Fibroblast of skin of left biceps (primary cell): ENCODE results near the gene NPAS2.

Experiments used
- DNase-seq, 2 experiments: peaks; one replicate each; pipeline ENCODE4 v3.0.0-alpha.2; 2013; ENCODE audit warnings: low read depth in 2 of 2

The NPAS2 gene

GRCh38 chr2:100940240-100940639, 120.3 kb downstream of the NPAS2 start:
- DNase-seq, result peak in 1 of 2 experiments; percentile 29

GRCh38 chr2:100940766-100941645, 121.1 kb downstream of the NPAS2 start:
- DNase-seq, result no peak

GRCh38 chr2:100941646-100942240, 121.8 kb downstream of the NPAS2 start:
- no peak for DNase-seq

GRCh38 chr2:100944617-100945432, 124.9 kb downstream of the NPAS2 start:
- no peak for DNase-seq

- no peak for DNase-seq
These were observed 125.4 kb downstream of the NPAS2 start for GRCh38 chr2:100945433-100945740.

- DNase-seq, result no peak
These were observed 126.1 kb downstream of the NPAS2 start for GRCh38 chr2:100945930-100946607.

- no peak for DNase-seq
These were observed 129.2 kb downstream of the NPAS2 start for GRCh38 chr2:100948942-100949811.

- no peak for DNase-seq
These were observed 132.6 kb downstream of the NPAS2 start for GRCh38 chr2:100952512-100952911.

- DNase-seq, result no peak
These were observed 133.6 kb downstream of the NPAS2 start for GRCh38 chr2:100953406-100954043.

- DNase-seq, result no peak
These were observed 134.1 kb downstream of the NPAS2 start for GRCh38 chr2:100954044-100954420.

- DNase-seq, result no peak
These were observed 135.3 kb downstream of the NPAS2 start for GRCh38 chr2:100955226-100955625.

GRCh38 chr2:100956081-100956480, 136.1 kb downstream of the NPAS2 start:
- no peak for DNase-seq

- peak; percentile 99 for DNase-seq
These were observed 138.2 kb downstream of the NPAS2 start for GRCh38 chr2:100957996-100958653.

GRCh38 chr2:100959225-100959880, 139.4 kb downstream of the NPAS2 start:
- DNase-seq, result peak; percentile 63 to 66

- DNase-seq, result no peak
These were observed 140.7 kb downstream of the NPAS2 start for GRCh38 chr2:100960688-100961087.

GRCh38 chr2:100962366-100963025, 142.6 kb downstream of the NPAS2 start:
- no peak for DNase-seq

GRCh38 chr2:100963026-100963375, 143.1 kb downstream of the NPAS2 start:
- no peak for DNase-seq

GRCh38 chr2:100964222-100964621, 144.3 kb downstream of the NPAS2 start:
- no peak for DNase-seq

GRCh38 chr2:100964681-100965169, 144.8 kb downstream of the NPAS2 start:
- DNase-seq, result no peak
